WTC11 (cell line): ENCODE data around the gene HYPK. TPM values are rescaled to one million over a fixed set of nuclear protein-coding genes. Genes with fewer than 3 reads are reported as not detected.
"Not testable (repeated sequence)": the region's sequence is repeated elsewhere in the genome, so short reads cannot be mapped to it uniquely, and the experiment has no call there.

Experiments
- ATAC-seq: fragments of 200-7000 bp; cut with Tn5 transposase; 2 replicates; pipeline ENCODE4 v1.10.0; 2021; ENCODE audit warnings: mild to moderate bottlenecking, moderate library complexity
- CTCF ChIA-PET: fragments of 300-600 bp; sonication (Branson Sonifier 250); formaldehyde crosslinking; loops from one replicate; lab custom pipeline; 2021; ENCODE audit warnings: antibody characterized with exemption; lab: Charles Lee
- POLR2A ChIA-PET: fragments of 350-600 bp; sonication (Branson Sonifier 250); formaldehyde crosslinking; loops from one replicate; lab custom pipeline; 2021; ENCODE audit warnings: antibody characterized with exemption; lab: Charles Lee
- DNase-seq: peaks from one replicate; pipeline ENCODE4 v3.0.0; 2021; ENCODE audit warnings: low spot score
- H3K27ac Mint-ChIP-seq: 2 replicates; pipeline ENCODE4 v1.8.0; 2021; ENCODE audit warnings: mixed read lengths
- H3K27me3 Mint-ChIP-seq: 2 replicates; pipeline ENCODE4 v1.8.0; 2021; ENCODE audit warnings: low read depth, mild to moderate bottlenecking, moderate library complexity, mixed read lengths
- H3K36me3 Mint-ChIP-seq: 2 replicates; pipeline ENCODE4 v1.8.0; 2021; ENCODE audit warnings: mixed read lengths
- H3K4me1 Mint-ChIP-seq: 2 replicates; pipeline ENCODE4 v1.8.0; 2022; ENCODE audit warnings: mixed read lengths
- H3K4me3 Mint-ChIP-seq: 2 replicates; pipeline ENCODE4 v1.8.0; 2021; ENCODE audit warnings: mild to moderate bottlenecking, moderate library complexity, mixed read lengths
- H3K9me3 Mint-ChIP-seq: 2 replicates; pipeline ENCODE4 v1.8.0; 2021; ENCODE audit warnings: mixed read lengths
- ATF6 ChIP-seq: sonication (generic); formaldehyde crosslinking; IDR thresholded peaks from 2 replicates; pipeline ENCODE4 v1.8.1; 2023; ENCODE audit warnings: mild to moderate bottlenecking, missing genetic modification reagents
- CREB1 ChIP-seq: sonication (generic); formaldehyde crosslinking; IDR thresholded peaks from 2 replicates; pipeline ENCODE4 v1.8.0; 2023; ENCODE audit warnings: mild to moderate bottlenecking, missing genetic modification reagents
- CREM ChIP-seq: sonication (generic); formaldehyde crosslinking; IDR thresholded peaks from 2 replicates; pipeline ENCODE4 v1.8.1; 2022; ENCODE audit warnings: mild to moderate bottlenecking, missing genetic modification reagents, moderate library complexity
- ESRRA ChIP-seq: sonication (generic); formaldehyde crosslinking; IDR thresholded peaks from 2 replicates; pipeline ENCODE4 v1.8.1; 2022; ENCODE audit warnings: mild to moderate bottlenecking, missing genetic modification reagents, borderline replicate concordance
- ETV6 ChIP-seq: sonication (generic); formaldehyde crosslinking; IDR thresholded peaks from 2 replicates; pipeline ENCODE4 v1.8.1; 2022; ENCODE audit warnings: mild to moderate bottlenecking, missing genetic modification reagents
- GABPB1 ChIP-seq: sonication (generic); formaldehyde crosslinking; IDR thresholded peaks from 2 replicates; pipeline ENCODE4 v1.8.1; 2023; ENCODE audit warnings: mild to moderate bottlenecking, missing genetic modification reagents
- HMGA2 ChIP-seq: fragments of 250-450 bp; sonication (Bioruptor Pico); IDR thresholded peaks from 2 replicates; pipeline ENCODE4 v1.4.0; 2021; ENCODE audit warnings: mild to moderate bottlenecking, moderate library complexity
- MYBL2 ChIP-seq: sonication (generic); formaldehyde crosslinking; IDR thresholded peaks from 2 replicates; pipeline ENCODE4 v1.8.1; 2023; ENCODE audit warnings: mild to moderate bottlenecking, moderate library complexity, missing genetic modification reagents
- RORB ChIP-seq: fragments of 250-450 bp; sonication (Bioruptor Pico); IDR thresholded peaks from 2 replicates; pipeline ENCODE4 v1.9.0; 2021; ENCODE audit warnings: mild to moderate bottlenecking
- SMAD3 ChIP-seq: sonication (generic); formaldehyde crosslinking; IDR thresholded peaks from 2 replicates; pipeline ENCODE4 v1.8.0; 2022; ENCODE audit warnings: missing genetic modification reagents, mild to moderate bottlenecking, borderline replicate concordance
- USF1 ChIP-seq: sonication (generic); formaldehyde crosslinking; IDR thresholded peaks from 2 replicates; pipeline ENCODE4 v1.8.0; 2022; ENCODE audit warnings: mild to moderate bottlenecking, missing genetic modification reagents
- ZBTB21 ChIP-seq: sonication (generic); formaldehyde crosslinking; IDR thresholded peaks from 2 replicates; pipeline ENCODE4 v1.8.1; 2023; ENCODE audit warnings: mild to moderate bottlenecking, missing genetic modification reagents, borderline replicate concordance
- ZNF121 ChIP-seq: sonication (generic); formaldehyde crosslinking; IDR thresholded peaks from 2 replicates; pipeline ENCODE4 v1.8.0; 2023; ENCODE audit warnings: missing genetic modification reagents
- total RNA-seq: library from RNA; stranded (reverse); gene quantifications from 3 replicates; pipeline ENCODE4 v1.2.3, GENCODE V29; 2021
- TF ChIP-seq, protein P1 (sequence below): fragments of 200-600 bp; IDR thresholded peaks from 2 replicates; pipeline ENCODE4 v1.8.0; 2022; ENCODE audit warnings: antibody characterized with exemption
- TF ChIP-seq, protein P2 (sequence below): sonication (generic); formaldehyde crosslinking; IDR thresholded peaks from 2 replicates; pipeline ENCODE4 v1.8.0; 2022; ENCODE audit warnings: mild to moderate bottlenecking, missing genetic modification reagents
- TF ChIP-seq, protein P3 (sequence below): sonication (generic); formaldehyde crosslinking; IDR thresholded peaks from 2 replicates; pipeline ENCODE4 v1.8.0; 2023; ENCODE audit warnings: missing genetic modification reagents
- TF ChIP-seq, protein P4 (sequence below): sonication (generic); formaldehyde crosslinking; IDR thresholded peaks from 2 replicates; pipeline ENCODE4 v1.8.1; 2022; ENCODE audit warnings: mild to moderate bottlenecking, missing genetic modification reagents, moderate library complexity, borderline replicate concordance
- TF ChIP-seq, protein P5 (sequence below): sonication (generic); formaldehyde crosslinking; IDR thresholded peaks from 2 replicates; pipeline ENCODE4 v1.8.1; 2023; ENCODE audit warnings: mild to moderate bottlenecking, missing genetic modification reagents

HYPK gene
- total RNA-seq, 1 experiment from 2014 or later: 22.0 TPM

DNA sequence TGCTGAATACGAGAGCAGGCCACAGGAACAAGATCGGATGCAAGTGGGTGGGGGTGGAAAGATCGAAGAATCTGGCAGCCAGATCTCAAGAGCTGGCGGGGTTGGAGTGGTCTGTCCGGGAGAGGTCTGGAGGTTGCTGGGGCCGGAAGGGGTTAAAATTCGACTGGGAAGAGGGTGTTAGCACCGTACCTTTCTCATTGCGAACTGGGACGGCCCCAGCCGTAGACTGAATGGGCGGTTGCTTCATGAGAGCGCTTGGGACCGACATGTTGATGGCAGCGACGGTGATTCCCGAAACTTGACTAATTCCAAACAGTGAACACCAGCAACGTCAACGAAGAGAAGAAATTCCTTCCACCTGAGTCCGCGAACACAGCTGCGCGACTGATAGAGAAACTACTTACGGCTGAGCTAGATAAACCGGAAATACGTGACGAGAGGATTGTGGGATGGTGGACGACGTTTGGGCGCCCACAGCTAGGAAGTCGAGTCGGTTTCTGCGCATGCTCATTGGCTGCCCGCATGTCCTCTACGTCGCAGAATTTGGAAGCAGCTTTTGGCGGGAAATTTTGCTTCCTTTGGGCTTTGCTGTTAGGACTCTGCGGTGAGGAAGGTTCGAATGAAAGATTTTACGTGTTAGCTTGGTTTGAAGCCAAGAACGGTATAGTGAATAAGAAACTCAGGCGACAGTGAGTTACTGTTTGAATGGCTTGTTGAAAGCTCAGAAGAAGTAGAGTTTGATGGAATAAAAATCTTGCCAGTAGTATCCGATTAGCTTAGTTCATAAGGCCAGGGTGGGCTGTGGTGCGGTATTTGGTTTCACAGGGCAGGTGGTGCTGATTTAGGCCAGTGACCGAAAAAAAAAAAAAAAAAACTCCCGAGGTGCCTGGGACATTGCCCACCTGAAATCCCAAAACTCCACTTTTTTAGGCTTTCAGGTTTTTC is 24.2 kb downstream of the HYPK start, which contains the start of gene MFAP1 (continued):
- TF ChIP-seq ESRRA (0 out of 2 replicates have a peak, but pooled peaks have one; percentile 58), SMAD3 (peak; percentile 92; the same call in 1 of the 2 replicates), ZBTB21 (peak; percentile 78; the same call in 1 of the 2 replicates), GABPB1 (CRISPR knock-in tag) (peak; percentile 85), ETV6 (peak; percentile 97), HMGA2 (CRISPR knock-in tag) (no peak), USF1 (CRISPR knock-in tag) (peak; percentile 47; the same call in 1 of the 2 replicates), CREM (peak; percentile 86), MYBL2 (peak; percentile 79), CREB1 (CRISPR knock-in tag) (peak; percentile 41; the same call in 1 of the 2 replicates)
- TF ChIP-seq, protein P1, sequence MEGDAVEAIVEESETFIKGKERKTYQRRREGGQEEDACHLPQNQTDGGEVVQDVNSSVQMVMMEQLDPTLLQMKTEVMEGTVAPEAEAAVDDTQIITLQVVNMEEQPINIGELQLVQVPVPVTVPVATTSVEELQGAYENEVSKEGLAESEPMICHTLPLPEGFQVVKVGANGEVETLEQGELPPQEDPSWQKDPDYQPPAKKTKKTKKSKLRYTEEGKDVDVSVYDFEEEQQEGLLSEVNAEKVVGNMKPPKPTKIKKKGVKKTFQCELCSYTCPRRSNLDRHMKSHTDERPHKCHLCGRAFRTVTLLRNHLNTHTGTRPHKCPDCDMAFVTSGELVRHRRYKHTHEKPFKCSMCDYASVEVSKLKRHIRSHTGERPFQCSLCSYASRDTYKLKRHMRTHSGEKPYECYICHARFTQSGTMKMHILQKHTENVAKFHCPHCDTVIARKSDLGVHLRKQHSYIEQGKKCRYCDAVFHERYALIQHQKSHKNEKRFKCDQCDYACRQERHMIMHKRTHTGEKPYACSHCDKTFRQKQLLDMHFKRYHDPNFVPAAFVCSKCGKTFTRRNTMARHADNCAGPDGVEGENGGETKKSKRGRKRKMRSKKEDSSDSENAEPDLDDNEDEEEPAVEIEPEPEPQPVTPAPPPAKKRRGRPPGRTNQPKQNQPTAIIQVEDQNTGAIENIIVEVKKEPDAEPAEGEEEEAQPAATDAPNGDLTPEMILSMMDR: no peak
- TF ChIP-seq, protein P2, sequence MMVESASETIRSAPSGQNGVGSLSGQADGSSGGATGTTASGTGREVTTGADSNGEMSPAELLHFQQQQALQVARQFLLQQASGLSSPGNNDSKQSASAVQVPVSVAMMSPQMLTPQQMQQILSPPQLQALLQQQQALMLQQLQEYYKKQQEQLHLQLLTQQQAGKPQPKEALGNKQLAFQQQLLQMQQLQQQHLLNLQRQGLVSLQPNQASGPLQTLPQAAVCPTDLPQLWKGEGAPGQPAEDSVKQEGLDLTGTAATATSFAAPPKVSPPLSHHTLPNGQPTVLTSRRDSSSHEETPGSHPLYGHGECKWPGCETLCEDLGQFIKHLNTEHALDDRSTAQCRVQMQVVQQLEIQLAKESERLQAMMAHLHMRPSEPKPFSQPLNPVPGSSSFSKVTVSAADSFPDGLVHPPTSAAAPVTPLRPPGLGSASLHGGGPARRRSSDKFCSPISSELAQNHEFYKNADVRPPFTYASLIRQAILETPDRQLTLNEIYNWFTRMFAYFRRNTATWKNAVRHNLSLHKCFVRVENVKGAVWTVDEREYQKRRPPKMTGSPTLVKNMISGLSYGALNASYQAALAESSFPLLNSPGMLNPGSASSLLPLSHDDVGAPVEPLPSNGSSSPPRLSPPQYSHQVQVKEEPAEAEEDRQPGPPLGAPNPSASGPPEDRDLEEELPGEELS (CRISPR knock-in tag): peak; percentile 87; the same call in 1 of the 2 replicates
- TF ChIP-seq, protein P3, sequence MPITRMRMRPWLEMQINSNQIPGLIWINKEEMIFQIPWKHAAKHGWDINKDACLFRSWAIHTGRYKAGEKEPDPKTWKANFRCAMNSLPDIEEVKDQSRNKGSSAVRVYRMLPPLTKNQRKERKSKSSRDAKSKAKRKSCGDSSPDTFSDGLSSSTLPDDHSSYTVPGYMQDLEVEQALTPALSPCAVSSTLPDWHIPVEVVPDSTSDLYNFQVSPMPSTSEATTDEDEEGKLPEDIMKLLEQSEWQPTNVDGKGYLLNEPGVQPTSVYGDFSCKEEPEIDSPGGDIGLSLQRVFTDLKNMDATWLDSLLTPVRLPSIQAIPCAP (CRISPR knock-in tag): peak; percentile 83; the same call in 1 of the 2 replicates
- TF ChIP-seq, all 79 proteins: peak for 26

- H3K27ac Mint-ChIP-seq, H3K9me3 Mint-ChIP-seq, DNase-seq, ATAC-seq, POLR2A ChIA-PET, H3K4me3 Mint-ChIP-seq: not testable (repeated sequence)
- Mint-ChIP-seq H3K27me3 (peaks cover 24% of the 10 kb centered on the region), H3K36me3 (peaks cover 27% of the 10 kb centered on the region), H3K4me1 (peaks cover 12% of the 10 kb centered on the region)
- CTCF ChIA-PET: interaction anchor here (0.9 to 1.3 kb wide), 4 partner anchors 49 to 449 kb away, joined by 3 to 7 read pairs (median 4); partner anchors contain the start of gene ELL3
Observed at GRCh38 chr15:43825305-43825704, 24.9 kb downstream of the HYPK start.

DNA sequence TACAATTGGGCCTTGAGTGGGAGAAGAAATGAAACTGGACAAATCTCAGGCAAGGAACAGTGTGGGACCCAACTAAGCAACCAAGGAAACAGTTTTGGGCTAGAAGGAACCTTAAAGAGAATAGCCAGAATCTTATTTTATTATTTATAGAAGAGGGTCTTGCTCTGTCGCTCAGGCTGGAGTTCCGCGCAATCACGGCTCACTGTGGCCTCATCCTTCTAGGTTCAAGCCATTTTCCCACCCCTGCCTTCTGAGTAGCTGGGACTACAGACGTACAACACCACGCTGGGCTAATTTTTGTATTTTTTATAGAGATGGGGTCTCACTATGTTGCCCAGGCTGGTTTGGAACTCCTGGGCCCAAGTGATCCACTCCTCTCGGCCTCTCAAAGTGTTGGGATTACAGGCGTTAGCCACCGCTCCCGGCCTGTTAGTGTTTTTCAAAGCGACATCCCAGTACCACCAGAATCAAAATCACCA is 25.7 kb downstream of the HYPK start:
- peaks cover 24% of the 10 kb centered on the region for H3K27me3 Mint-ChIP-seq
- peaks cover 6% of the 10 kb centered on the region for H3K9me3 Mint-ChIP-seq
- H3K36me3 Mint-ChIP-seq: peaks cover 24% of the 10 kb centered on the region
- no peak for ATAC-seq
- TF ChIP-seq, protein P4, sequence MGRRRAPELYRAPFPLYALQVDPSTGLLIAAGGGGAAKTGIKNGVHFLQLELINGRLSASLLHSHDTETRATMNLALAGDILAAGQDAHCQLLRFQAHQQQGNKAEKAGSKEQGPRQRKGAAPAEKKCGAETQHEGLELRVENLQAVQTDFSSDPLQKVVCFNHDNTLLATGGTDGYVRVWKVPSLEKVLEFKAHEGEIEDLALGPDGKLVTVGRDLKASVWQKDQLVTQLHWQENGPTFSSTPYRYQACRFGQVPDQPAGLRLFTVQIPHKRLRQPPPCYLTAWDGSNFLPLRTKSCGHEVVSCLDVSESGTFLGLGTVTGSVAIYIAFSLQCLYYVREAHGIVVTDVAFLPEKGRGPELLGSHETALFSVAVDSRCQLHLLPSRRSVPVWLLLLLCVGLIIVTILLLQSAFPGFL (CRISPR knock-in tag): no peak
- TF ChIP-seq RORB (CRISPR knock-in tag) (no peak), ATF6 (CRISPR knock-in tag) (no peak), ZNF121 (CRISPR knock-in tag) (peak; percentile 82)
- TF ChIP-seq, protein P5, sequence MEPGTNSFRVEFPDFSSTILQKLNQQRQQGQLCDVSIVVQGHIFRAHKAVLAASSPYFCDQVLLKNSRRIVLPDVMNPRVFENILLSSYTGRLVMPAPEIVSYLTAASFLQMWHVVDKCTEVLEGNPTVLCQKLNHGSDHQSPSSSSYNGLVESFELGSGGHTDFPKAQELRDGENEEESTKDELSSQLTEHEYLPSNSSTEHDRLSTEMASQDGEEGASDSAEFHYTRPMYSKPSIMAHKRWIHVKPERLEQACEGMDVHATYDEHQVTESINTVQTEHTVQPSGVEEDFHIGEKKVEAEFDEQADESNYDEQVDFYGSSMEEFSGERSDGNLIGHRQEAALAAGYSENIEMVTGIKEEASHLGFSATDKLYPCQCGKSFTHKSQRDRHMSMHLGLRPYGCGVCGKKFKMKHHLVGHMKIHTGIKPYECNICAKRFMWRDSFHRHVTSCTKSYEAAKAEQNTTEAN: no peak
- H3K4me1 Mint-ChIP-seq: peaks cover 12% of the 10 kb centered on the region
- ChIA-PET POLR2A (no interaction called here), CTCF (no interaction called here)
- peak overlapping the region; percentile 75 for H3K4me3 Mint-ChIP-seq
- no peak overlapping the region for H3K27ac Mint-ChIP-seq
- no peak for DNase-seq
